Esophagus muscularis mucosa (tissue), 4 donors: ENCODE measurements around the gene SOX8.

ENCODE experiments used
- CTCF ChIP-seq, 3 experiments: fragments of 200-600 bp in 2 of 3; fragments of 450-650 bp in 1 of 3; sonication (generic) in 2 of 3; IDR thresholded peaks; one replicate each; pipeline ENCODE4 v1.5.1; 2017 to 2019; ENCODE audit warnings: antibody characterized with exemption in 3 of 3, mild to moderate bottlenecking in 2 of 3, moderate library complexity in 1 of 3
- EP300 ChIP-seq: sonication (generic); formaldehyde crosslinking; IDR thresholded peaks from one replicate; pipeline ENCODE4 v1.6.1; 2017; ENCODE audit warnings: antibody characterized with exemption
- POLR2A ChIP-seq: fragments of 450-650 bp; IDR thresholded peaks from one replicate; pipeline ENCODE4 v1.6.1; 2017; ENCODE audit warnings: antibody characterized with exemption, moderate library complexity, mild to moderate bottlenecking, low read depth

- TF ChIP-seq CTCF (IDR thresholded peaks at IDR 0.05) (no peak), EP300 (no peak), POLR2A (no peak)
Observed at GRCh38 chr16:1020591-1020990, 39.0 kb downstream of the SOX8 start.
